Mesenchymal stem cell (in vitro differentiated cells and primary cell): ENCODE measurements around the gene SLC24A4.

Source experiments
- DNase-seq: peaks from one replicate; pipeline ENCODE4 v3.0.0-alpha.2; 2013
- H2AFZ ChIP-seq: one replicate; pipeline ENCODE4 v1.6.1; 2013; ENCODE audit warnings: low read depth, mild to moderate bottlenecking, control low read depth, inconsistent platforms, low read length, moderate library complexity
- H2AK5ac ChIP-seq: 2 replicates; pipeline ENCODE4 v1.6.1; 2013; ENCODE audit warnings: low read length, moderate library complexity, mild to moderate bottlenecking, inconsistent platforms; ENCODE audit not compliant: severe bottlenecking
- H2BK120ac ChIP-seq: one replicate; pipeline ENCODE4 v1.6.1; 2013; ENCODE audit warnings: low read depth, mild to moderate bottlenecking, inconsistent platforms, low read length, moderate library complexity
- H2BK12ac ChIP-seq, 2 experiments: one replicate each; pipeline ENCODE4 v1.6.1; 2013; ENCODE audit warnings: inconsistent platforms in 2 of 2, low read length in 2 of 2, mild to moderate bottlenecking in 2 of 2, moderate library complexity in 2 of 2, control low read depth in 1 of 2
- H2BK15ac ChIP-seq: one replicate; pipeline ENCODE4 v1.6.1; 2013; ENCODE audit warnings: mild to moderate bottlenecking, low read depth, inconsistent platforms; ENCODE audit not compliant: poor library complexity, severe bottlenecking
- H2BK5ac ChIP-seq: 2 replicates; pipeline ENCODE4 v1.6.1; 2013; ENCODE audit warnings: low read depth, mild to moderate bottlenecking, low read length, control low read depth, inconsistent platforms; ENCODE audit not compliant: poor library complexity, severe bottlenecking
- H3K14ac ChIP-seq, 2 experiments: one replicate each; pipeline ENCODE4 v1.6.1; 2013; ENCODE audit warnings: inconsistent platforms in 2 of 2, low read length in 2 of 2, control low read depth in 1 of 2, mild to moderate bottlenecking in 1 of 2, moderate library complexity in 1 of 2
- H3K18ac ChIP-seq, 2 experiments: one replicate each; pipeline ENCODE4 v1.6.1; 2013; ENCODE audit warnings: inconsistent platforms in 2 of 2, low read length in 2 of 2, control low read depth in 1 of 2, low read depth in 1 of 2, mild to moderate bottlenecking in 1 of 2
- H3K23ac ChIP-seq, 2 experiments: one replicate each; pipeline ENCODE4 v1.6.1; 2013; ENCODE audit warnings: inconsistent platforms in 2 of 2, low read length in 2 of 2, mild to moderate bottlenecking in 2 of 2, moderate library complexity in 2 of 2, control low read depth in 1 of 2
- H3K27ac ChIP-seq: 2 replicates; pipeline ENCODE4 v1.5.1; 2013; ENCODE audit warnings: mild to moderate bottlenecking, moderate library complexity, low read length, control low read depth, inconsistent platforms; ENCODE audit not compliant: poor library complexity, severe bottlenecking
- H3K27me3 ChIP-seq, 2 experiments: 2 replicates each; pipeline versions ENCODE4 v1.6.1 to v1.7.0; 2013; ENCODE audit warnings: low read length in 2 of 2, mild to moderate bottlenecking in 2 of 2, moderate library complexity in 2 of 2, control low read depth in 1 of 2, inconsistent platforms in 1 of 2; ENCODE audit not compliant: control insufficient read depth in 1 of 2, insufficient read depth in 1 of 2
- H3K36me3 ChIP-seq, 2 experiments: 2 replicates each; pipeline versions ENCODE4 v1.6.1 to v1.7.0; 2013; ENCODE audit warnings: low read length in 2 of 2, control low read depth in 1 of 2, inconsistent platforms in 1 of 2, low read depth in 1 of 2, mild to moderate bottlenecking in 1 of 2; ENCODE audit not compliant: insufficient read depth in 2 of 2, control insufficient read depth in 1 of 2
- H3K4ac ChIP-seq, 2 experiments: one replicate each; pipeline ENCODE4 v1.6.1; 2013; ENCODE audit warnings: inconsistent platforms in 2 of 2, low read length in 2 of 2, mild to moderate bottlenecking in 2 of 2, moderate library complexity in 2 of 2, control low read depth in 1 of 2, low read depth in 1 of 2
- H3K4me1 ChIP-seq: 2 replicates; pipeline ENCODE4 v1.6.1; 2013; ENCODE audit warnings: low read depth, low read length, control low read depth; ENCODE audit not compliant: control insufficient read depth, insufficient read depth
- H3K4me2 ChIP-seq: 2 replicates; pipeline ENCODE4 v1.6.1; 2013; ENCODE audit warnings: low read length, mild to moderate bottlenecking, inconsistent platforms; ENCODE audit not compliant: poor library complexity, severe bottlenecking
- H3K4me3 ChIP-seq, 2 experiments: 2 replicates each; pipeline versions ENCODE4 v1.5.1 to v1.7.0; 2013; ENCODE audit warnings: low read length in 2 of 2, mild to moderate bottlenecking in 2 of 2, control low read depth in 1 of 2, low read depth in 1 of 2; ENCODE audit not compliant: insufficient read depth in 1 of 2
- H3K79me1 ChIP-seq: replicated peaks from 2 replicates; pipeline ENCODE4 v1.6.1; 2013; ENCODE audit warnings: mild to moderate bottlenecking, control low read depth, low read length, inconsistent platforms; ENCODE audit not compliant: poor library complexity, severe bottlenecking
- H3K9ac ChIP-seq: 2 replicates; pipeline ENCODE4 v1.7.0; 2013; ENCODE audit warnings: mild to moderate bottlenecking, low read length, moderate library complexity
- H3K9me3 ChIP-seq: 2 replicates; pipeline ENCODE4 v1.7.0; 2013; ENCODE audit warnings: mild to moderate bottlenecking, low read length; ENCODE audit not compliant: control insufficient read depth
- H4K8ac ChIP-seq: one replicate; pipeline ENCODE4 v1.6.1; 2013; ENCODE audit warnings: inconsistent platforms, mild to moderate bottlenecking, low read length, moderate library complexity
- H4K91ac ChIP-seq: one replicate; pipeline ENCODE4 v1.6.1; 2013; ENCODE audit warnings: mild to moderate bottlenecking, low read length, inconsistent platforms
- WGBS: methylation state at CpG from one replicate; pipeline ENCODE4 v1.1.7; 2013; ENCODE audit warnings: mixed read lengths; 5-methylcytosine and 5-hydroxymethylcytosine counted together

The SLC24A4 gene

GRCh38 chr14:92413379-92413778 is 90.4 kb downstream of the SLC24A4 start:
- Histone ChIP-seq H2AK5ac (no peak overlapping the region), H3K79me1 (no peaks in the 10 kb centered on the region), H3K4me1 (no peaks in the 10 kb centered on the region), H3K27ac (no peak overlapping the region), H3K23ac (no peak overlapping the region), H3K4ac (no peak overlapping the region), H3K18ac (no peak overlapping the region), H2BK120ac (no peak overlapping the region), H4K91ac (no peak overlapping the region), H2BK12ac (no peak overlapping the region), H4K8ac (peak overlapping the region; percentile 51), H3K4me3 (peak overlapping the region in 1 of 2 experiments; percentile 52), H3K36me3 (no peaks in the 10 kb centered on the region), H3K14ac (no peak overlapping the region), H2BK15ac (no peak overlapping the region), H2AFZ (no peak overlapping the region), H3K27me3 (peaks cover 3 to 12% of the 10 kb centered on the region in 2 experiments), H2BK5ac (no peak overlapping the region), H3K9me3 (no peaks in the 10 kb centered on the region), H3K4me2 (no peak overlapping the region), H3K9ac (peak overlapping the region; percentile 15)
- DNase-seq = no peak
- 90% methylated on average over 7 of the region's 7 CpGs for WGBS

- no peak overlapping the region for H3K4me3 ChIP-seq
- H2BK15ac ChIP-seq = no peak overlapping the region
- H2AFZ ChIP-seq = no peak overlapping the region
- WGBS = 91% methylated on average over 12 of the region's 13 CpGs
- H3K4me2 ChIP-seq = no peak overlapping the region
- no peak overlapping the region for H3K27ac ChIP-seq
- no peak overlapping the region for H3K14ac ChIP-seq
- H3K4me1 ChIP-seq = no peaks in the 10 kb centered on the region
- H2BK120ac ChIP-seq = no peak overlapping the region
- H3K9ac ChIP-seq = no peak overlapping the region
- peaks cover 3 to 12% of the 10 kb centered on the region in 2 experiments for H3K27me3 ChIP-seq
- no peak overlapping the region for H4K8ac ChIP-seq
- H2BK12ac ChIP-seq = no peak overlapping the region
- no peak overlapping the region for H2BK5ac ChIP-seq
- no peak overlapping the region for H4K91ac ChIP-seq
- H3K18ac ChIP-seq = no peak overlapping the region
- no peaks in the 10 kb centered on the region for H3K79me1 ChIP-seq
- no peak for DNase-seq
- H3K23ac ChIP-seq = no peak overlapping the region
- H3K4ac ChIP-seq = no peak overlapping the region
- no peaks in the 10 kb centered on the region for H3K9me3 ChIP-seq
- no peaks in the 10 kb centered on the region for H3K36me3 ChIP-seq
- H2AK5ac ChIP-seq = no peak overlapping the region
These were observed 91.9 kb downstream of the SLC24A4 start for GRCh38 chr14:92414690-92415445.

- Histone ChIP-seq H3K4ac (no peak overlapping the region), H2BK120ac (no peak overlapping the region), H3K18ac (no peak overlapping the region), H4K8ac (no peak overlapping the region), H3K27ac (no peak overlapping the region), H2AK5ac (no peak overlapping the region), H3K4me1 (no peaks in the 10 kb centered on the region), H3K9ac (no peak overlapping the region), H3K23ac (no peak overlapping the region), H4K91ac (no peak overlapping the region), H3K36me3 (no peaks in the 10 kb centered on the region), H2AFZ (no peak overlapping the region), H3K79me1 (no peaks in the 10 kb centered on the region), H2BK12ac (no peak overlapping the region), H2BK15ac (no peak overlapping the region), H3K14ac (no peak overlapping the region), H3K27me3 (peaks cover 3 to 12% of the 10 kb centered on the region in 2 experiments), H2BK5ac (no peak overlapping the region), H3K4me2 (no peak overlapping the region), H3K4me3 (no peak overlapping the region), H3K9me3 (no peaks in the 10 kb centered on the region)
- no peak for DNase-seq
- WGBS = 93% methylated on average over 9 of the region's 9 CpGs
These were observed 93.0 kb downstream of the SLC24A4 start for GRCh38 chr14:92415969-92416368.

GRCh38 chr14:92416544-92416943 is 93.6 kb downstream of the SLC24A4 start:
- no peak overlapping the region for H2BK15ac ChIP-seq
- no peak overlapping the region for H2BK12ac ChIP-seq
- no peaks in the 10 kb centered on the region for H3K9me3 ChIP-seq
- H3K27ac ChIP-seq = no peak overlapping the region
- H3K4me2 ChIP-seq = no peak overlapping the region
- no peaks in the 10 kb centered on the region for H3K4me1 ChIP-seq
- H3K79me1 ChIP-seq = no peaks in the 10 kb centered on the region
- H2AFZ ChIP-seq = no peak overlapping the region
- H3K14ac ChIP-seq = no peak overlapping the region
- H2BK120ac ChIP-seq = no peak overlapping the region
- no peak overlapping the region for H3K4ac ChIP-seq
- no peak overlapping the region for H2AK5ac ChIP-seq
- H3K18ac ChIP-seq = no peak overlapping the region
- H2BK5ac ChIP-seq = no peak overlapping the region
- no peak overlapping the region for H3K4me3 ChIP-seq
- WGBS = 83% methylated on average over 2 of the region's 2 CpGs
- H3K23ac ChIP-seq = no peak overlapping the region
- DNase-seq = no peak
- H3K27me3 ChIP-seq = peaks cover 3 to 12% of the 10 kb centered on the region in 2 experiments
- no peak overlapping the region for H4K8ac ChIP-seq
- no peaks in the 10 kb centered on the region for H3K36me3 ChIP-seq
- no peak overlapping the region for H3K9ac ChIP-seq
- H4K91ac ChIP-seq = no peak overlapping the region
